Smooth muscle cell of the brain vasculature (primary cell): ENCODE data around the gene CHST15.

Experiments
- DNase-seq: peaks from one replicate; pipeline ENCODE4 v3.0.0-alpha.2; 2012; ENCODE audit warnings: low read depth, low spot score

CHST15 gene

GRCh38 chr10:123965973-123966895 lies 127.2 kb downstream of the CHST15 start:
- no peak for DNase-seq

- DNase-seq = no peak
These were observed 128.4 kb downstream of the CHST15 start for GRCh38 chr10:123964953-123965352.

GRCh38 chr10:123962756-123963530 lies 130.5 kb downstream of the CHST15 start:
- DNase-seq = no peak

GRCh38 chr10:123958241-123958640 lies 135.2 kb downstream of the CHST15 start:
- no peak for DNase-seq
